GM21717 (cell line): ENCODE measurements around the gene SEMA5B.

Source experiments
- ATAC-seq: cut with Tn5 transposase; IDR thresholded peaks from one replicate; pipeline ENCODE4 v1.9.1; 2021; ENCODE audit warnings: mild to moderate bottlenecking, moderate library complexity; ENCODE audit not compliant: unreplicated experiment

The SEMA5B gene

DNA sequence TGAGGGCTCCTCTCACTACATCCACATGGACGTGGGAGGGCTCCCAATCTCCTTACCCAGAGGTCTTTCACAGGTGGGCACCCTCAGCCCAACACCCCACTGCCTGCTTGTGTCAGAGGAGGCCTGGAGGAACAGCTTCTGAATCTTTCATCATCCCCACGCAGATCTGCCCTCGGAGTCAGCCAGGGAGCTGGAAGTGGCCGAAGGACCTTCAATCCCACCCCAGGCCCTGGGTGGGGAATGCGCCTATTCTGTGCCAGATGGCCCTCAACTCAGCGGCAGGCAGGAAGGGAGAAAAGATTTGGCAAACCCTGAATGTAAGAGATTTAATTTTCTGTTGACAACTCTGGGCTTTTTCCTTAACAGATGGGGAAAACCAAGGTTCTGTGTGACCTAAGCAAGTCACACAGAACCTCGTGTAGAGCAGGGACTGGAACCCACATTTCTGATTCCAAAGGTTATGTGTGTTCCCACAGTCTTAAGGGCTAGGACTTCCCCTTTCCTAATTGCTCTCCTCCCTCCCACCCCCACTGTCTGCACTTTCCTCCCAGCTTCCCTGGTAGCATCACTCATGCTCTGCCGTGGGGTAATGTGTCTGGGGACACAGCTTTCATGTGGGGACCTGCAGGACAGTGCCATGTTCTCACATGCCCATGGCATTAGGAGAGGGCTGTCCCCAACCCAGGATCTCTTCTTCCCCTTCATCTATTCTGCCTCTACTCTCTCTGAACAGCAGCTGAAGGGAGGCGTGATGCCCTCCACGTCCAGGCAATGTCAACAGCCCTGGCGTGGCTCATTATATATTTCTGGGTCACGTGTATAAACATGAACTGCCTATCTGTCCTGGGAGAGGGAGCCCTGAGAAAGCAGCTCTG, 98.1 kb downstream of the SEMA5B start:
- no peak for ATAC-seq

DNA sequence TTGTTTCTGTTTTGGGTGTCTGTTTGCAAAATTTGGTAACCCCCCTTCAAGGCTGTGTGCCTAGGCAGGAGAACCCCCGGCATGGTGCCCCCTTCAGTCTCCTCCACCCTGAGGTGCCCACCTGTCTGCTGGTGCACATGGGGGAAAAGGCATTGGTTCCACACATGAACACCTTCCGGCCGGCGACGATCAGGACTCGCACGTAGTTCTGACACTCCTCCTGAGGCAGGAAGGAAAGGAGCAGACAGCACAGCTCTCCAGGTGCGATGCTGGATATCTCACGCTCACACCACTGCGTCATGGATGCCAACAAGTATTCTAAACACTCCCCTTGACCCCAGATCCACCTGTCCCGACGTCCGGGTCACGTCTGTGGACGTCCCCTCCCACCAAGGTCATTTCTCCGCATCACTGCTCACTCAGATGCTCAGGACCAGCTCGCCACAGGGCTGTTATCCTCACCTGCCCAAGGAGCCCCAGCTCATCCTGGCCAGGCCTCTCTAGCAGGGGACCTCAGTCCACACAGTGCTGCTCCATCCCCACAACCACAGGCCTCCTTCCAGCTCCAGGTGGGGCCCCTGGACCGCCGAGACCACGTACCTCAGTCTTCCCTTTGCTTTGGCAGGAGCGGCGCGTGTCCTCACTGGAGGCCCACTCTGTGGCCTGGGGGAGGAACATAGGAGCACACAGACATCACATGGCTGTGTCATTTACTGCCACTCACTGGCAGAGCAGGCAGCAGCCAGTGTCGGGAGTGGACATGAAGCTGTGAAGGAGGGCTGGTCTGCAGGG, 99.0 kb downstream of the SEMA5B start:
- ATAC-seq = no peak

DNA sequence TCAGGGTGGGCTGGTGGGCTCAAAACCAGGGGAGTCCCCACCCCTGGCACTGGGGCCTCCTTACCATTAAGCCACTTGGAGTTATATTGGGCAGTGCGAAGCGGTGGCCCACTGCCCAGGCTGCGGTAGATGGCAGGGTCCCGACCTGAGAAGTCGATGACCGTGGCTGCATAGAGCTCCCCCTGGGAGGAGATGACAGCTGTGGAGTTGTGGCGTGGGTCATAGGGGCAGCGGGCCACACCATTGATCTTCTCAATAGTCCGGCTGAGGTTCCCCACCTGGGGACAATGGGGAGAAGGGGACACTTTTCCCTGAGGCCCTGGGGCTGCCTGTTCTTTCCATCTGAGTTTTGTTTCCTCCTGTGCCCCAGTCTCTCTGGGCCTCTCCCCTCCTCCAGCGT, 99.8 kb downstream of the SEMA5B start:
- ATAC-seq = no peak

DNA sequence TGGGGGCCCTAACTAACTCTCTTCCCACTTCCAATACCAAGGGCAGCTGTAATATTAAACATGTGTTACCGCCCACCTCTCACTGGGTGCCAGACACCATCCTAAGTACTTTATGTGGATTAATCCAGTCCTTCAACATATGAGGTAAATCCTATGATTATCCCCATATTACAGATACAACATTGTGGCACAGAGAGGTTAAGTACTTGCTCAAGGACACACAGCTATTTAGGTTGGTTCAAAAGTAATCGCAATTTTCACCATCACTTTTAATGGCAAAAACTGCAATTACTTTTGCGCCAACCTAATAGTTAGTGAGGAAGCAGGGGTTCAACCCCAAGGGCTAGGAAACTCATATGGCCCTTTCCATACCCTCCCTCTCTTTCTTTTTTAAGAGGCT, 100.8 kb downstream of the SEMA5B start:
- no peak for ATAC-seq

DNA sequence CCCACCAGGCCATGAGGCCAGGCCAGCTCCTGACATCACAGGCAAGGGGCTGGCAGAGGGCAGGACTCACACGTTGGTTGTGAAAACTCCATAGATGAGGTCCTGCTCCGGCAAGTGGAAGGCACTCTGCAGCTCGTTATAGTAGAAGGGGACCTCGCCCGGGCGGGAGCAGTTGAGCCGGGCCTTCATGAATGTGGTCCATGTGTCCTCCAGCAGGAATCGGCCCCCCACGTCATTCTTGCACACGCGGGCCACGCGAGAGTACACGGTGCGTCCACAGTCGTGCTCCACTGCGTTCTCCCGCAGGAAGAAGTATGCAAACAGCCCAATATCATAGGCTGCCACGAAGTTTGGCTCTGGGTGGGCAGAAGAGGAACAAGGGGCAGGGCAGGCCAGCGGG, 101.2 kb downstream of the SEMA5B start:
- no peak for ATAC-seq

DNA sequence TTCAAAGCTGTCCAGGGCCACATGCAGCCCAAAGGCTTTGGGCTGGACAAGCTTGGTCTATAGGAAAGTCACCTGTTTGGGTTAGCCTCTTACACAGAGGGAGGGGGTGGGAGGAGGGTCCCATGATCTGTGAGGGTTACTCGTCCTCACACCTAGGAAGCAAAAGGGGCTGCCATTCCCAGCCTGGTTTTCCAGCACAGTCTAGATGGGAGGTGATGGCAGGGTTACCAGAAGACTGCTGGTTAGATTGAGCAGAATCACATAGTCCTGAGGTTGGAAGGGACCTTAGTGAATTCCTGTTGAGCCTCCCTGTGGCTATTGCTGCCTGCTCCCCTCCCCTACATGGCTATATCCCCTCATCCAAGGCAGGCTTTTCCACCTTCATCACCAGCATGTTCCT, 101.8 kb downstream of the SEMA5B start:
- ATAC-seq = no peak

DNA sequence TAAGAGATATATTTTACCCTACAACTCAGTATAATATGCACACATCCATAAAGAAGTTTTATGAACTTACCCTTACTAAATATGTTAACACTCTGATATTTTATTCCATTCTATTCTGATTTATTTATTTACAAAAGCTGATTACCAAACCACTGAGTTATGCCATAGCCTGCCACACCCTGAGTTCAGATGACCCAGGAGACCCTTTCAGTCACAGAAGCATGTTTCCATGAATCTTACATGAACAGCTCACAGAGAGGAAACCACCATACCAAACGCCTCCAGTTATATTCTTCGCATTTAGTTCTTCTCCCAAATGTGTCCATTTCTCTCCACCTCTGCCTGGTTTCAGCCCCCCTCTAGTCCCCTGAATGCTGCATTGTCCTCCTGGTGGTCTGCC, 103.5 kb downstream of the SEMA5B start:
- no peak for ATAC-seq

DNA sequence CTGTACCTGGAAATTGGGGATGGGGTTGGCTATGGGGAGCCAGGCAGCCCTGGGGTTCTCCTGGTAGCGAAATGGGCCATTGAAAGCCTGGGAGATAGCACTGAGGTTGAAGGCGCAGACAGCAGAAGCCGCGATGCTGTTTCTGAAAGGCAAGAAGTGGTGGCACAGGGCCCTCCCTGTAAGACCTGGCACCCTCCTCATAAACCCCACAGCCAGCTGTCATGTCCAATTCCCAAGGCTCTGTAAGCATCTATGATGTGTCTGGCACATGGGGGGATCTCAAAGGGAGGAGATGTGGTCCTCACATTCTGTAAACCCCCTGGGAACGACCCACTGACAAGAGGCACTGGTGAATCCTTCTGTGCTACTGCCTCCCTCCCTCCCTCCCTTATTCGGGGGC, 104.0 kb downstream of the SEMA5B start:
- no peak for ATAC-seq

DNA sequence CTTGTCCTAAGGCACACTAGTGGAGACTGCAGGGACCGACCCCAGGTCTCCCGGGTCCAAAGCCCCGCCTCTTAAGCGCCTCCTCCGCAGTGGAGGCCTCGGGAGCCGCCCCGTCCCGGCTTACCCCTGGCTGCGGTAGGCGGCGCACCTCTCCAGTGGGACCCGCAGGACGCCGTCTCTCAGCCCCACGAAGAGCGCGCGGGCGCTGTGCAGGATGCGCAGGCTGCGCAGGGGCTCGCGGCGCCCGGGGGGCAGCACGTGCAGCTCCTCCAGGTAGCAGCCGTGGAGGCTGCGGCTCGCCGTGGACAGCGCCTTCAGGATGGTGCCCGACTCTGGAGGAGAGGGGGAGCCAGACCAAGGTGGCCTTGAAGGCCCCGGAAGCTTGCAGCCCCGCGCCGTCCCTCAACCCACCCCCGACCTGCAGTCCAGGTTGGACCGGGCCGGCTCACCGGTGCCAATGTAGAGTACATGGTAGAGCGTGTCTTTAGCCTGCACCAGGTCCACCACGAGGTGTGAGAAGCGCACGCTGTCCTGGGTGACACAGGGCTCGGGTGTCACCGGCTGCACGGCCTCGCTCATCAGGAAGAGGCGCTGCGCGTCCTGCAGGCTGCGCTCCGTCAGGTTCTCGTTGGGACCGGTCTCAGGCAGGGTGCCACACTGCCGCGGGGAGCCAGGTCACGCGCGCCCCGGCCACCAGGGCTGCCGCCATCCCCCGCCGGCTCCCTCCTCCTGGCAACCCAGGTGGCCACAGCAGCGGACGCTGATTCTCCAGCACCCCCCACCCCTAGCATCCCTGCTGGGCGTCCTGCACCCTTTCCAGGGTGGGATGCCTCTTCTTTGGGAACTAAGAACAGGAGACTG, 105.5 kb downstream of the SEMA5B start:
- no peak for ATAC-seq

DNA sequence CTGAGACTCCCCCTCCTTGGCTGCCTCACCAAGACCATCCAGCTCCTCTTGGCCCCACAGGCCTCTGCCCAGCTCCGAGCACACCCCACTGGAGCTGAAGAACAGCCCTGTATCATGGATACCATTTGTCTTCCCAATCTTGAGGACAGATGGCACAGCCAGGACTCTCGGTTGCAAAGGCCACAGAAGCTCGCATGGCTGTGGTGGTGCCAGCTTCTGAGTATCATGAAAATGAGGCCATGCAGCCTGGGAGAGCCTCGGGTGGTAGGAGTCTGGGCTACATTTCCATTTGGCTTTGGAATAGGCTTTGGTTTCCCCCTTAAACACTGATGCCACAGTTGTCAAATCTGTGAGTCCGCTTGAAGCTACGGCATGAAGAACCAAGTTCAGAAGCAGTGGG, 106.6 kb downstream of the SEMA5B start:
- no peak for ATAC-seq

DNA sequence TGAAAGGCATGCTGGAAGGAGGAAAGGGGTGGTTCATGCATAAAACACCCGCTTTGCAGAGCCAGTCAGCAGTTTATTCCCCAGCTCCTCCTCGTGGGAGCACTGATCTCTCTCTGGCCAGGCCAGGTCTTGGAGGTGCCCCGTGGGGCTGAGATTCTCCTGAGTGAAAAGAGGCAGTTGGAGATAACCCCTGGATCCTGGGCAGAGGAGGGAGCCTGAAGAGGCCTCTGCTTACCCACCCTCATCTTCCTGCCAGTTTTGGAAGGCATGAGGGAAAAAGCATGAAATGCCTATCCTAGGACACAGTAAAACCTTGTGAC, 108.3 kb downstream of the SEMA5B start:
- ATAC-seq = no peak

DNA sequence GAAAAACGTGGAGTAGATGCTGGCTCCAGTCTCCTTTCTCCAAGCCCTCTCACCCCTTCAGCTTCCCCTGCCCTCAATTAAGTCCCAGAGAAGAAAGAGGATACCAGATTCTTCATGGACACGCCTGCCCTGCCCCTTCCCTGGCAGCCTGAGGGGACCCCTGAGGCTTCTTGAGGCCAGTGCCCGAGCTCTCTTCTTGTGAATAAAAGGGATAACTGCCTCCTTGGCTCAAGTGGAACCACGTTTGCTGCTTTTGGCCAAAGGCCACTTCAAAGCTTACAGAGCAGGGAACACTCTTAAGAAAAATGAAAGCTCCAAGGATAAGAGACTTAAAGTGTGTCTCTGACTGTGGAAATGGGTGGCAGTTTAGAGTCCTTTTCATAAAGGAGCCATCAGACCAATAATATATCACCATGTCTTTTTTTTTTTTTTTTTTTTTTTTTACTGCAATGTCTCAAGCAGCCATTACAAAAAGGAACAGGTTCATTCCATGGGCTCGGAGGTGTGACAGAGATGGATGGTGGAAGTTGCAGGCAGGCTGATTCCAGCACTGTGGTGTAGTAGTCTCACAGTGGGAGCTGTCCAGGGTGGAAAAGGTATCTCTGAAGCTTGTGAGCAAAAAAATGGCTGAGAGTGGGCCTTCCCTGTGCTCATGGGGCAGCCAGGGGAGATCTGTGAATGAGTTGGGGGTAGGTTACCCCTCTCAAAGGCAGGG, 108.8 kb downstream of the SEMA5B start:
- no peak for ATAC-seq

DNA sequence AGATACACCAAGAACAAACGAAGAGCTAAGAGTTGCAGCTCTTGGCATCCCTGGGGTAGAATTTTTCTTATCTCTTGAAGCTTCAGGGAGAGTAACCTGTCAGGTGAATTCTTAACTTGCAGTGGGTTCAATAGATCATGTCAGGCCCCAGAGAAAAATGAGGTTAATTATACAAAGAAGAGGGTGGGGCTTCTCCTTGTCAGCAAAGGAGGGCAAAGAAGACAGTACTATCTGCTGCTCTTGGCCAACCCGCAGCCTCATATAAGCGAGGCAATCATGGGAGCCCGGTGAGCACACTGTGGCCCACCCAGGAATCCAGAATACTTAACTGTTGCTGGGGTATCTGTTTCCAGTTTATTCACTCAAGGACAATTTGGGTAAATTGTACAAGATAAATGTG, 110.2 kb downstream of the SEMA5B start:
- ATAC-seq = no peak

DNA sequence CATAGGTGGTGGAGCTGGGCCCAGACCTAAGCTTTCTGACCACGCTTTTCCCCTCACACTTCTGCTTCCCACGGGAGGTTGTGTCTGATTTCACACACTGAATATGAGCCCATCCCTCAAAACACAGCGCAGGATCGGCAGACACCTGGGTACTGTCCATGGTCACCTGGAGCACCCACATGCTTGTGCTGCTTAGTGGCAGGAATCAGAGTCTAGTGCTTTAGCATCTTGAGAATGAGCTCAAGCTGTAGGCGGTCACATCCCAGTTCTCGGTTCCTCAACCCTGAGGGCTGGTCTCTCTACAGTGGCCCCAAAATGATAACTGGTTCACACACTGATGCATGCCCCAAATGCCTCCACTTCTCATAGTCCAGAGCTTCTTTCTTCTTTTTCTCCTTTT, 111.0 kb downstream of the SEMA5B start:
- ATAC-seq = no peak

DNA sequence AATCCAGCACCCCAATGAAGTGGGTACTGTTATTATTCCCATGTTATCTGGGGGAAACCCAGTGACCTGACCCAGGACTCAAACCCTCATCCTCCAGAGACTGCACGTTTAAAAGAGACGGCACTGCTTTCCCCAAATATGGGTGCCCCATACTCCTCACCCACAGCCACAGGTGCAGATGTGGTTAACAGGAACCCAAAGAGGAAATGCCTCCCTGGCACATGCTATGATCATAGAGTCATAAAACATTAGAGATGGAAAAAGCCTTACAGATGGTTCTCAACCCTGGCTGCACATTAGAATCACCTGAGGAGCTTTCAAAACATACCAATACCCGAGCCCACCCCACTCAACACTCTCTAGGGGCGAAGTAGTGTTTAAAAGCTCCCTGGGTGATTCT, 111.5 kb downstream of the SEMA5B start:
- no peak for ATAC-seq

DNA sequence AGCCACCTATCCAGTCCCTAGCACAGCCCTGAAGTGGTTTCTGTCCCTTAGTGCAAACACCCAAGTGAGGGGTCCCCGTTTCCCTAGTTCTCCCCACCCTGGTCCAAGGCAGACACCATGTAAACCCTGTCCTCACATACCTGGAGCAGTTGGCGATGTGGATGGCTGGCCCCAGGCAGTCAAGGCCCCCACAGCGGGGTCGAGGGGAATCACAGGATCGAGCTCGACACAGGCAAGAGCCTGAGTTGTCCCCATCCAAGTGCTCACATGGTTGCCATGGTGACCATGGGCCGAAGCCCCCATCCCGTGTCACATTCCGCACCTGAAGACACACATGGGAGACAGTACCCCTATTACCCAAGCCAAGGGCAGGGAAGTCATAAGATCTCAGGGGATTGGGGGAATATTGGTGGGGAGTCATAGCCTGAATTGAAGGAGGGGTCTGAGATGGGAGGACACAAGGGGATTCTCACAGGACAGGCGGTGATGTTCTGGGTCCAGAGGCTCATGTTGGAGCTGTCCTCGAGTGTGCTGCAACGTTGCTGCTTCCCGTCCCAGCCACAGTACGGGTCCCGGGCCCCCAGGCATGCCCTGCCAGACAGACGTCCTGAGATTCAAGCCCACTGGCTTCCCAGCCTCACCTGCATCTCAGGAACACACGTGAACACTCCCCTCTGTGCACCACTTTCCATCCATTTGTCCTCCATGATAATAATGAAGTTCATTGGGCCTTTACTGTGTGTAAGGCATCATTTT, 112.1 kb downstream of the SEMA5B start:
- no peak for ATAC-seq

DNA sequence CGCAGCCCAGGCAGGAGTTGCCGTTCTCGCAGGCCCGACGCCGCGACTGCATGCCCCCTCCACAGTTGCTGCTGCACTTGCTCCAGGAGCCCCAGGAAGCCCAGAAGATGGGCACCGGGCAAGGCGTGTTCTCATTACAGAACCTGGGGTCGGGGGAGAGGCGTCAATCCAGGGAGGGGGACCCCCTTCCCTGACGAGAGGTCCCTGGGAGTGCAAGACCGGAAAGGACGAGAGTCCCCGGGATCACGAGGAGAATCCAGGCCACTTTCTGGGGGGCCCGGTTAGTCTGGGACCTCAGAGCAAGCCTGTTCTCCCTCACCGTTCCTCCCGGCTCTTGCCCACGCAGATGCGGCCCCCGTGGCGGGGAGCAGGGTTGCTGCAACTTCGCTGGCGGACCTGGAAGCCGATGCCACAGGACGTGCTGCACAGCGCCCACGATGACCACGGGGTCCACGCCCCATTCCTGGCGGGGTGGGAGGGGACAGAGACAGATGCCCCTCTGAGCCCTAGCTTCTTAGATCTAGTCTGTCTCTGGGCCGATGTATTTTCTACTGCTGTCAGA, 113.9 kb downstream of the SEMA5B start:
- no peak for ATAC-seq

DNA sequence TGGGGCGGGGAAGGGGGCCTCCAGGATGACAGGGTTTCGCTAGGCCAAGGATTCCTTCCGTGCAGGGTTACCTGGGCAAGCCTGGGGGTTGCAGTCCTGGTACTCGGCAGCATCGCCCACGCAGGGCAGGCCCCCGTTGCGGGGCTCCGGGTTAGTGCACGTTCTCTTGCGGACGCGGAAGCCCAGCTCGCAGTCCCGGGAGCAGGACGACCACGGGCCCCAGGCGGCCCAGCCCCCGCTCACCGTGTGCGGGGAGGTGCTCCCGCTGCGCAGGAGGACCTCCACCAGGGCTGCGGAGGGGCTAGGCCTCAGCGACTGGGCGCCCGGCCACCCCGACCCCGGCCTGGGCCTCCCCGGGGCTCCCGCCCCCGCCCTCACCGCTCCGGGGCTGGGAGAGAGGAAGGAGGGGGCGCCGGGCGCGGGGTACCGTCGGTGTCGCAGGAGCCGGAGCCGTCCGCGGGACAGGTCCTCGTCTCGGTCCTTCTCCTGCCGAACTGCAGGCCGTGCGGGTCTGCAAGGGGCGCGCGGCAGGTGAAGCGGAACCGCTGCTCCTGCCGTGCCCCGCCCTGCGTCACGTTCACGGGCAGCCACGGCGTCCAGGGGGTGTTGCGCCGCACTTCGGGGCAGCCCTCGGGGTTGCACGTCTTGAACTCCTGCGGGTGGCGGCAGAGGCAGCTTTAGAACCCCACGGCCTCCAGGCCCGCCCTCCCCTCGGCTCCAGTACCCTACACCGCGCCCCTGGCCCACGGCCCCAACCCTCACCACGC, 114.6 kb downstream of the SEMA5B start:
- no peak for ATAC-seq

DNA sequence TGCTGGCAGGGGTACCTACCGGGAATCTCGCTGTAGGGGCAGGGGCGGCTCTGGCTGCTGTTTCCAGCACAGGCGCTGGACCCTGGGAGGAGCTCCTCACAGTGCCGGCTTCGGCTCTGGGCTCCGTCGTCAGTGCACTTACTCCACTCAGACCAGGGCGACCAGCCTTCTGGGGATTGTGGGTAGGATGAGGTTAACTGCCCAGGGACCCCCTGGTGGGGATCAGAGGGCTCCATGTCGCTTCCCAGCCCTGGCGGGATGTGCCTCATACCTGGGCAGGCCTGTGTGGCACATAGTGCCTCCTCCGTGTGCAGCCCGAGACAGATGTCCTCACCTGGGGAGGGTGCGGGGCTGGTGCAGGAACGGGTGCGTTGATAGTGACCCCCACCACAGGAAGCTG, 115.7 kb downstream of the SEMA5B start:
- no peak for ATAC-seq
